Ramos (cell line): ENCODE results near the gene RPS29.
"Not testable (repeated sequence)": the region's sequence is repeated elsewhere in the genome, so short reads cannot be mapped to it uniquely, and the experiment has no call there.

Experiments
- in situ Hi-C: fragments of 300-500 bp; cut with MboI; formaldehyde crosslinking; loops from one replicate; pipeline ENCODE4 v1.14.3; 2022; ENCODE audit warnings: low sequenced_read_pairs; ENCODE audit not compliant: unreplicated experiment

The RPS29 gene

DNA sequence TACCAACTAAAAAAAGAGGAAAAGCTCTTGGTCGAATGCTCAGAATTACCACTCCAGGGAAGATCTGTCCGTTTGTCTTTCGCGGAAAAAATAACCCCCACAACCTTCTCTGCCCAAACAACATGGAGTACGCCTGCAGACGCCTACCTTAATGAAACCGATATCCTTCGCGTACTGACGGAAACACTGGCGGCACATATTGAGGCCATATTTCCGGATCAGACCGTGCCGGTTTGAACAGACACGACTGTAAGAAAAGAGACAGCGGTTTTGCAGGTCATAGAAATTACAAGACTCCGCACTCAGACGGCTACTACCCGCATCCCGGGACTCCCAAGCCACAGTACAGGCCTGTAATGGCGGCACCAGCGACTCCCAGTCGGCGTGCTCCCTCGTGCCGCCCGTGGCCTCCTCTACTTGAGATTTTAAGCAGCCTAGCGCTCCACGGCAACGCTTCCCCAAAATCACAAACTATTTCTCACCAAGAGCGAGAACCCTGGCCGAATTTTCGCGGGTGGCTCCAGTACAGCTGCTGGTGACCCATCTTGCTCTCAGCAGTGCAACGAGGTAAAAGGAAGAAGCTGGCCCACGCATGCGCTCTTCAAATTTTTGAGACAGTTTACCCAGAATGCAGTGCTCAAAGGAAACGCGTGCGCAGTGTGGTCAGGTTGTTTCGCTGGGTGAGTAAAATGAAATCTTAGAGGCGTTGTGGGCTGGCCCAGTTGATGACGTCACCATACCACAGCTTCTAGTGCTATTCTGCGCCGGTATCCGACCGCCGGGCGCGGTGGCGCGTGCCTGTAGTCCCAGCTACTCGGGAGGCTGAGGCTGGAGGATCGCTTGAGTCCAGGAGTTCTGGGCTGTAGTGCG is at the start of gene RPS29:
TSS of gene RPS29 (minus strand) at position 578 of the 870 bp plus-strand sequence. CDS start at position 544, 34 bp downstream.
- in situ Hi-C loops: no loop called here

DNA sequence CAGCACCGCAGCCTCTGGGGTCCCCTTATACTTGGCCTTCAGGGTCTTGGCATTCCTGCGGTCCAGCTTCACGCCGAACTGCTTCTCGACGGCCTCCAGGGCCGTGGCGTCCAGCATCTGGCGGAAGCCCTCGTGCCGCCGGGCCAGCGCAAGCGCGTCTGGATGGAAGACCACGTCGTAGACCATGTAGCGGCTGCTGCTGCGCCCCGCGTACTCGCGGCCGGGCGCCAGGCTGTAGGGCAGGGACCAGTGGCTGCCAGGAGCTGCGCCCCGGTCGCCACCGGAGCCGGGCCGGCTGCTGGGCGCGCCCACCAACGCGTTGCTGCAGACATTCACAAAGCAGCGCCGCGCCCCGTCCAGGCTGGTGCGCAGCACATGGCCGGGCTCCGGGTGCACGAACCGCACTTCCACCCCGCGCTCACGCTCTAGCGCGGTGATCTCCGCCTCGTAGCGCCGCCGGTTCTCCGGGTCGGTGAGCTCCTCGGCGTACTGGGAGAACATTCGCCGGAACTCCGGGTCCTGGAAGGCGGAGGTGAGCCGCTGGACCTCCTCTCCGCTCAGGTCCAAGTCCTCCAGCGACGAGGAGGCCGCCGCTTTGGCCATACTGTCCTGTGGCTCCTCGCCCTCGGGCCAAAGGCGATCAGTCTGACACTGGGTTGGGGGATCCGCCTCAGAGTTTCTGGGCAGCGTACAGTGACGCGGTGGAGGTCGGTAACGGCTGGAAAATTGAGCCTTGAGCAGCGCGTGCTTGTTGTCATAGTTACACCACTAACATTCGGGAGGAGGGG is 48.6 kb upstream of the RPS29 start, which contains the start of gene DNAAF2:
TSS of gene DNAAF2 (minus strand) at position 698 of the 788 bp plus-strand sequence. CDS start at position 603, 95 bp downstream.
- in situ Hi-C loops: loop anchor here (10.0 to 25.0 kb wide), 2 partner anchors 220 to 478 kb away; partner anchors contain the start of genes NEMF and VCPKMT

DNA sequence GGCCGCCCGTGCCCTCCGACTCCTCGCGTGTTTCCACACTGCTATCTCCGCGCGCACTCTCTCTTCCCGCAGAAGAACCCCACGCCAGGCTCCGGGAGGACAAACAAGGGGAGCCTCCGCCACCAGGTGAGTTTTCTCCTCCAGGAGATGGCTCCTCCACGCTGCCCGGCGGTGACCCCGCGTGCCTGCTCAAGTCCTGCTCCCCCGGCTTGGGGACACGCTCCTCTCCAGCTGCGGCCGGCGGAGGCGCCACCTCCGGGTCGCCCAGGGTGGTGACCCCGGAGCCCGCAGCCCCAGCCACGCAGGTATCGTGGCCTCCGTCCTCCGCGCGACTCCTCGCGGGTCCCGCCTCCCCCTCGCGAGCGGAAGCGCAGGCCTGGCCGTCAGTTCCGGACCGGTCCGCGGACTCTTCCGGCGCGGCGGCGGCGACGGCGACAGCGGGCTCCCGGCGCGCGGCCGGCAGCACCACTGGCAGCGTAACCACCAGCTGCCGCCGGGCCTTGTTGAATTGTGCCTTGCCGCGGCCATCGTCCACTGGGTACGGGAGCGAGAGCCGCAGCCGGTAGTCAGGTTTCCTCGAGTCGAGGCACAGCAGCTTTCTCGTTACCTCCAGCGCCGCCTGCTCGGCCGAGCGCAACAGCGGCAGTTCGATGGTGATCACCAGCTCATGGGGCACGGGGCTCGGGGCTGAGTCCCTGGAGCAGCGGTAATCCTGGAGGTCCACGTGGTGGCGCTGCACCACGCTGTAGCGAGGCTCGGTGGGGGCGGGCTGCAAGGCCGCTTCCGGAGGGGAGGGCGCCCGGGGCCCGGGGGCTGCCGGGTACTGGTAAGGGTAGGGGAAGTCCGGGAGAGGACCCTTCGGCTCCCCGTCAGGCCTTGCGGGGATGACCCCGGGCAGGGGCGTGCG is 47.7 kb upstream of the RPS29 start:
- in situ Hi-C loops: loop anchor here (10.0 to 25.0 kb wide), 2 partner anchors 221 to 478 kb away; partner anchors contain the start of genes NEMF and VCPKMT

DNA sequence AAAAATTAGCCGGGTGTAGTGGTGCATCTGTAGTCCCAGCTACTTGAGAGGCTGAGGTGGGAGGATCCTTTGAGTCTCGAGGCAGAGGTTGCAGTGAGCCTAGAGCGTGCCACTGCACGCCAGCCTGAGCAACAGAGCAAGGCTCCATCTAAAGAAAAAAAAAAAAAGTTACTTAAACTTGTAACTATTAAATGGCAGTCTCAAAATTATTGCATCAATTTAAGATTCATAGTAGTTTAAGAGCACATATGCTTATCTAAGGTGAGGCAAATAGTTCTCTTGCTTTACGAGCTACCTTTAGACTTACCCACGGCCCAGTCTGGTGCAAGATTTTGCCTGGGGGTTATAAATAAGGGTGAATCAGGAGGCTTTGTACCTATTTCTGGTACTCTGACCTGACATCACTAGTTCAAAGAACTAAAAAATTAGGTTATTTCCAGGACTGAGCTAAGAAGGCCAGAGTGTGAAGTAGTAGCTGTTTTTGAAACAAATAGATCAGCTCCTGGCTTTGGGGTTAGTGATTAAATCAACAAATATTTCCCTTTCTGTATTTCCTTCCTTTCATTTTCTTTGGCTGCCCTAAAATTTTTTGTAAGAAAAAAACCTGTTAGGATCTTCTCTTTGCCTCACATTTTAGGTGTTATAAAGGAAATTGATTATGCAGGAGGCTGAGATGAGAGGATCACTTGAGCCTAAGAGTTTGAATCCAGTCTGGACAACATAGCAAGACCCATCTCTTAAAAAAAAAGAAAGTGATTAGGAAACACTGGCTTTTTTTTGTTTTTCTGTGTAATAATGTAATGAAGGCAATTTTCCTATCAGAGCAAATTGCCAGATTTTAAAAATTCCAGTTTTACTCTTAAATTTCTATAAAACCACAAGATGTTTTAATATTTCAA is 38.0 kb upstream of the RPS29 start:
- in situ Hi-C loops: no loop called here

DNA sequence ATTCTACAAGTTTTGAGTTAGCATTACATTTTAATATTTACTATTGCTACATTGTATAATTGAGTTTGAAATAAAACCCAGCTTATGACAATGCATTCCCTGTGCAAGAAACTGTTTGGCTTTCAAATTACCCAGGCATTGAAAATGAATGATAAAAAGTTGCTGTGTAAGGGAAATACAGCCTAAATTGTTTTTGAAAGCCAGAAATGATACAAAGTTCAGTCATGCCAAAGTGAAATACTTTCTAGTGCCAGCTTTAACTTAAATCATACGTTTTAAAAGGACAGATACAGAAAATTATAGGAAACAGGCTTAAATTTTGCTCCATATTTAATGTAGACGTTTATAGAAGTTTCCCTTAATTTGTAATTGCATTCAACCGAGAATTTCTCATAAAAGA is 37.2 kb upstream of the RPS29 start:
- in situ Hi-C loops: no loop called here

DNA sequence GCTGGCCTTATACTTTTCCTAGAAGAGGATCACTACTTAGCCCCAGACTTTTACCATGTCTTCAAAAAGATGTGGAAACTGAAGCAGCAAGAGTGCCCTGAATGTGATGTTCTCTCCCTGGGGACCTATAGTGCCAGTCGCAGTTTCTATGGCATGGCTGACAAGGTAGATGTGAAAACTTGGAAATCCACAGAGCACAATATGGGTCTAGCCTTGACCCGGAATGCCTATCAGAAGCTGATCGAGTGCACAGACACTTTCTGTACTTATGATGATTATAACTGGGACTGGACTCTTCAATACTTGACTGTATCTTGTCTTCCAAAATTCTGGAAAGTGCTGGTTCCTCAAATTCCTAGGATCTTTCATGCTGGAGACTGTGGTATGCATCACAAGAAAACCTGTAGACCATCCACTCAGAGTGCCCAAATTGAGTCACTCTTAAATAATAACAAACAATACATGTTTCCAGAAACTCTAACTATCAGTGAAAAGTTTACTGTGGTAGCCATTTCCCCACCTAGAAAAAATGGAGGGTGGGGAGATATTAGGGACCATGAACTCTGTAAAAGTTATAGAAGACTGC is 35.9 kb upstream of the RPS29 start:
- in situ Hi-C loops: no loop called here

DNA sequence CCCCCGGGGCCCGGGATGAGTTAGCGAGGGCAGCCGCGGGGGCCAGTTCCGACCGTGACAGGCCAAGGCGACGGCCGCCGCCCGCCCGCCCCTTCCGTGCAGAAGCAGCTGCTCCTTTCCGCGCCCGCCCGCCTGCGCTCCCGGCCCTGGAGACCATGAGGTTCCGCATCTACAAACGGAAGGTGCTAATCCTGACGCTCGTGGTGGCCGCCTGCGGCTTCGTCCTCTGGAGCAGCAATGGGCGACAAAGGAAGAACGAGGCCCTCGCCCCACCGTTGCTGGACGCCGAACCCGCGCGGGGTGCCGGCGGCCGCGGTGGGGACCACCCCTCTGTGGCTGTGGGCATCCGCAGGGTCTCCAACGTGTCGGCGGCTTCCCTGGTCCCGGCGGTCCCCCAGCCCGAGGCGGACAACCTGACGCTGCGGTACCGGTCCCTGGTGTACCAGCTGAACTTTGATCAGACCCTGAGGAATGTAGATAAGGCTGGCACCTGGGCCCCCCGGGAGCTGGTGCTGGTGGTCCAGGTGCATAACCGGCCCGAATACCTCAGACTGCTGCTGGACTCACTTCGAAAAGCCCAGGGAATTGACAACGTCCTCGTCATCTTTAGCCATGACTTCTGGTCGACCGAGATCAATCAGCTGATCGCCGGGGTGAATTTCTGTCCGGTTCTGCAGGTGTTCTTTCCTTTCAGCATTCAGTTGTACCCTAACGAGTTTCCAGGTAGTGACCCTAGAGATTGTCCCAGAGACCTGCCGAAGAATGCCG is 35.1 kb upstream of the RPS29 start:
- in situ Hi-C loops: no loop called here

DNA sequence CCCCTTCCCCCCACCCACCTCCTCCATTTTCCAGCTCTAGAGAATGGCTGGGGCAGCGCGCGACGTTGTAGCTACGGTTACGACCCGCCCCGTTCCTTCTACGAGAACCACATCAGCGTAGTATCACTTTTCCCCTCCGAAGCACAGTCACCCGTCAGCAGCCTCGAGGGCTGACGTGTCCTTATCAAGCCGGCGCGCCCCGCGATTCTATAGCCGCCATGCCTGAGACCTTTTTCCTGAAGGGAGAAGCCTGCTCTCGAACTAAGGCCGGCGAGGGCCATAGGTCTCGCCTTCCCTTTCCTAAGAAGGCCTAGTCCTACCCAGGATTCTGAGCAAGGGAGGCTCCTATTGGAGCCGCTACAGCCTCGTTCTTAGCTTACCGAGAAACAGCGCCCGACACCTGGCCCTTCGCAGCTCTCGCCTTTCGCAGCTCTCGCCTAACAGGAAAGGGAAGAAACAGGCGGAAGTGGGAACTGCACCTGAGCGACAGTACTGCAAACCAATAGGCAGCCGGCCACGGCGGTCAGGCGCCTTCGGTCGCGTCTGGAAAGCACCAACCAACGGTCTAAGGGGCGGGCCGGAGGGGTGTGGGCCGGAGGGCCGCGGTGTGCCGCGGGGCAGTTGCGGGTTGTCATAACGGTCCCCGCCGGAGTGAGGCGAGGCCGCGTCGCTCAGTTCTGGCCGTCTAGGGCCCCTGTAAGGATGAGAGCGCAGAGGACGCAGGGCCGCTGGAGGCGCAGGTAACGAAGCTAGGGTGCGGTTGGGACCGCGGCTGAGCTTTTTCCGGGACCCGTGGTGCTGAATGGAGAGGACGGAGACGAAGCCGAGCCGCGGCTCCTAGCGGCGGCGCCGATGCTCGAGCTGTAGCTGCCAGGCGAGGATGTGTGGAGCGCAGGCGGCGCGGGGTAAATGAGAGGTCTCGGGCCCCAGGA is 34.3 kb upstream of the RPS29 start, which contains the start of the genes MGAT2 and RPL36AL:
TSS of gene MGAT2 (plus strand) at position 618 of the 932 bp plus-strand sequence. CDS start 470 bp downstream, outside the sequence.
TSS of gene RPL36AL (minus strand) at position 445 of the 932 bp plus-strand sequence. CDS start 1,522 bp downstream, outside the sequence.
- in situ Hi-C loops: no loop called here

DNA sequence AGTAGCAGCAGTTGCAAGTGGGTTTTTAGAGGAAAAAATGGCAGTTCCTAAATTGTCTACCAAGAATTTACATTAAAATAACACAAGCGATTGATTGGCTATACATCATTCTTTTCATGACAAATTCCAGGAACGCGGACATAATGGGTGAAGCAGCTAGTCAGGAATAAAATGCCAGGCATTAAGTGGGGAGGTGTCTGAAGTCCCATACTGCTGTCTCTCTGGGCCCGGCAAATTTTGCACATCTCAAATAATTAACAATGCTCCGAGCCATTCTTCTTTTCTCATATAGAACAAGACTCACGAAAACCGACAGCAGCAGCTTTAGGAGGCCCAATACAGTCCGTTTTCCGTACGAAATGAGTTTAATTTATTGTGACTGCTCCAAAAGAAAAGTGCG is 33.5 kb upstream of the RPS29 start:
- in situ Hi-C loops: no loop called here

DNA sequence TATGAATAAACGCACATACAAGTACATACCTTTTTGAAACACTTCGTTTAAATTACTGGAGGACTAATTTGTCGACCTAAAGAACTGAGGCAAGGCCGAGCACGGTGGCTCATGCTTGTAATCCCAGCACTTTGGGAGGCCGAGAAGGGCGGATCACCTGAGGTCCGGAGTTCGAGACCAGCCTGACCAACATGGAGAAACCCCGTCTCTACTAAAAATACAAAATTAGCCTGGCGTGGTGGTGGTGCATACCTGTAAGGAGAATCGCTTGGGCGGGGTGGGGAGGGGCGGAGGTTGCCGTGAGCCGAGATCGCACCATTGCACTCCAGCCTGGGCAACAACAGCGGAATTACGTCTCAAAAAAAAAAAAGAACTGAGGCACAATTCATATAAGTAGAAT is 33.1 kb upstream of the RPS29 start:
- in situ Hi-C loops: not testable (repeated sequence)

DNA sequence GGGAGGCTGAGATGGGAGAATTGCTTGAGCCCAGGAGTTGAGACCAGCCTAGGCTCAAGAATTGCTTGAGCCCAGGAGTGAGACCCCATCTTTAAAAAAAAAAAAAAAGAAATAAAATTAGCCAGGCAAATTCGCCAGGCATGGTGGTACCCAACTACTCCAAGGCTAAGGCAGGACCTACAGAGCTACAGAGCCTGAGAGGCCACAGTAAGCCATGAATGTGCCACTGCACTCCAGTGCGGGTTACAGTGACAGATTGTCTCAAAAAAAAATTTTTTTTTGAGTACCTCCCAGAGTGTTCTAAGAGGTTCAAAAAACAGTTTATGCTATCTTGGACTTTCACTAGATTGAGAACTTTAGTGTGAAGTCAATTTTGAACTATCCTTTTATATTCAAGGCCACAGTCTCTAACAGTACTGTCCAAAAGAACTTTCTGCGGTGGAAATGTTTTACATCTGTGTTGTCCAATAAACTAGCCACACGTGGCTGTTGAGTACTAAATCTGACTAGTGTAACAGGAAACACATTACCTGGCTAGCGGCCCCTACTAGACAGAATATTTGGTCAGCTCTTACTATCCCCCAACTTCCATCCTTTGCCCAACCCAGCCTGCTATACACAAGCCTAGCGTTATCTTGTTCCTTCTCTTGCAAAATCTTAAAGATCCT is 31.8 kb upstream of the RPS29 start:
- in situ Hi-C loops: no loop called here

DNA sequence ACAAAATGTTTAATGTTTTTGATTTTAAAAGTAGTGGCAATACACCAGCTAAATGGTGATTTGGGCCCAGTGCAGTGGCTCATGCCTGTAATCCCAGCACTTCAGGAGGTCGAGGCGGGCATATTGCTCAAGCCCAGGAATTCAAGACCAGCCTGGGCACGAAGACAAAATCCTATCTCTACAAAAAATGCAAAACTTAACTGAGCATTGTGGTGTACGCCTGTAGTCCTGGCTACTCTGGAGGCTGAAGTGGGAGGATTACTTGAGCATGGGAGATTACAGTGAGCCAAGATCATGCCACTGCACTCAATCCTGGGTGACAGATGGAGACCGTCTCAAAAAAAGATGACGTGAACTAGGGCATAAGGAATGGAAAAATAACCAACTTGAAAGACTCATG is 29.6 kb upstream of the RPS29 start:
- in situ Hi-C loops: no loop called here

DNA sequence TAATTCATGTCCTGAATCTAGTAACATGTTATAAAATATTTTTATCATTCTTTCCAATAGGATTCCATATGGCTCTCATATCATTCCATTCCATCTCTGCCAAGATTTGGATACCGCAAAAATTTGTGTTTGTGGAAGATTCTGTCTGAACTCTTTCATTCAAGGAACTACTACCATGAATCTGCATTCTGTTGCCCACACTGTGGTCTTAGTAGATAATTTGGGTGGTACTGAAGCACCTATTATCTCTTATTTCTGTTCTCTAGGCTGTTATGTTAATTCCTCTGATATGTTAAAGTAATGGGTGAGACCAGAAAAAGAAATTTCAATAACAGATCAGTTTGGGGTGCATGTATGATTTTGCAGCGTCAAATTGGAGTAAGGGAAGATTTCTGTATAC is 28.0 kb upstream of the RPS29 start:
- in situ Hi-C loops: no loop called here

DNA sequence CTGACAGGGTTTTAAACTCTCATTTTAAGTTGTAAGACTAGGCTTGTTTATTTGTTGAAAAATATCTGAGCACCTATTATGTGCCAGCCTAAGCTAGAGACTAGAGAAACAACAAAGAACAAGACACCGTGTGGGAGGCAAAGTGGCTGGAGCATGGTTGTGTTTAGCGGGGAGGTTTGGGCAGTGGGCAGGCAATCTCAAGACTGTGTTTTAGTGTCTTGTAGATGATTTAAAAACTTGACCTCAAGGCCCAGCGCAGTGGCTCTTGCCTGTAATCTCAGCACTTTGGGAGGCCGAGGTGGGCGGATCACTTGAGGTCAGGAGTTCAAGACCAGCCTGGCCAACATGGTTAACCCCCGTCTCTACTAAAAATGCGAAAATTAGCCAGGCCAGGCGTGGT is 26.5 kb upstream of the RPS29 start:
- in situ Hi-C loops: no loop called here

DNA sequence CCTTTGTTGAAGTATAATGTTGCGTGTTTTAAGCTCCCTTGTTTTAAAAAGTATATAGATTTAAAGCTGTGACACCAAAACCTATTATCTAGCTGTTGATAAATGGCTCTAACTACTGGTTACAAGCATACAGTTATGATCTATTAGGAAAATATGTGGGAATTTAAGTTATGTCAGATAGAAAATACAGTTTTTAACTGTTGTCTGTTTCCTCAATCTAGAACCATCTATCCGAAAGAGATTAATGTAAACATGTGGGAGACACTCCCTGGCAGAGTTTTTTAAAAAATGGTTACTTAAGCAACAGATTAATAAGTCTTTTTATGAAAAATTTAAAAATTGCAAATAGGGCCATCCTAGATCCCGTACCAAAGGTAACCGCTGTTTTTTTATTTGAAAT is 26.1 kb upstream of the RPS29 start:
- in situ Hi-C loops: no loop called here

DNA sequence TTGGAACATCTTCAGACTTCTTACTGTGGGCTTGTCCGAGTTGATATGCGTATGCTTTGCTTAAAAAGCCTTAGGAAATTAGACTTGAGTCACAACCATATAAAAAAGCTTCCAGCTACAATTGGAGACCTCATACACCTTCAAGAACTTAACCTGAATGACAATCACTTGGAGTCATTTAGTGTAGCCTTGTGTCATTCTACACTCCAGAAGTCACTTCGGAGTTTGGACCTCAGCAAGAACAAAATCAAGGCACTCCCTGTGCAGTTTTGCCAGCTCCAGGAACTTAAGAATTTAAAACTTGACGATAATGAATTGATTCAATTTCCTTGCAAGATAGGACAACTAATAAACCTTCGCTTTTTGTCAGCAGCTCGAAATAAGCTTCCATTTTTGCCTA is 21.4 kb upstream of the RPS29 start:
- in situ Hi-C loops: no loop called here
